ENCODE data around the gene TMEM247. TPM values are rescaled to one million over a fixed set of nuclear protein-coding genes. Genes with fewer than 3 reads are reported as not detected.

The TMEM247 gene
- total RNA-seq, 1 donor, result not detected

GRCh38 chr2:46500801-46501200, 21.4 kb downstream of the TMEM247 start:
- H3K4me3 ChIP-seq (ENCODE audit: low read depth, low read length), result no peak overlapping the region

GRCh38 chr2:46502291-46502885, 23.0 kb downstream of the TMEM247 start:
- no peak for TF ChIP-seq CTCF (IDR thresholded peaks at IDR 0.05; ENCODE audit: insufficient read depth, low read length)
- no peak for DNase-seq (ENCODE audit: low read depth)
- no peak overlapping the region for H3K4me3 ChIP-seq (ENCODE audit: low read depth, low read length)

More at GRCh38 chr2:46500801-46501200, 21.4 kb downstream of the TMEM247 start:
- no peak for TF ChIP-seq CTCF (IDR thresholded peaks at IDR 0.05; ENCODE audit: insufficient read depth, low read length)
- no peak for DNase-seq (ENCODE audit: low read depth)

- DNase-seq (ENCODE audit: low read depth), result no peak
- H3K4me3 ChIP-seq (ENCODE audit: low read depth, low read length), result no peak overlapping the region
- no peak for TF ChIP-seq CTCF (IDR thresholded peaks at IDR 0.05; ENCODE audit: insufficient read depth, low read length)
Measured at GRCh38 chr2:46503686-46504085, 24.3 kb downstream of the TMEM247 start.

GRCh38 chr2:46504221-46504620, 24.9 kb downstream of the TMEM247 start:
- no peak for TF ChIP-seq CTCF (IDR thresholded peaks at IDR 0.05; ENCODE audit: insufficient read depth, low read length)
- no peak for DNase-seq (ENCODE audit: low read depth)
- H3K4me3 ChIP-seq (ENCODE audit: low read depth, low read length), result no peak overlapping the region

- no peak for DNase-seq (ENCODE audit: low read depth)
- H3K4me3 ChIP-seq (ENCODE audit: low read depth, low read length), result no peak overlapping the region
Measured at GRCh38 chr2:46504685-46505471, 25.5 kb downstream of the TMEM247 start.

GRCh38 chr2:46505472-46505783, 26.1 kb downstream of the TMEM247 start:
- no peak for TF ChIP-seq CTCF (IDR thresholded peaks at IDR 0.05; ENCODE audit: insufficient read depth, low read length)
- H3K4me3 ChIP-seq (ENCODE audit: low read depth, low read length), result no peak overlapping the region
- DNase-seq (ENCODE audit: low read depth), result no peak

More at GRCh38 chr2:46504685-46505471, 25.5 kb downstream of the TMEM247 start:
- no peak for TF ChIP-seq CTCF (IDR thresholded peaks at IDR 0.05; ENCODE audit: insufficient read depth, low read length)

Data from fibroblast of the aortic adventitia (primary cell).